Pulmonary artery endothelial cell (primary cell): ENCODE measurements around the gene SLC27A2. TPM values are rescaled to one million over a fixed set of nuclear protein-coding genes. Genes with fewer than 3 reads are reported as not detected.
"Not testable (repeated sequence)": the region's sequence is repeated elsewhere in the genome, so short reads cannot be mapped to it uniquely, and the experiment has no call there.

Source experiments
- DNase-seq: peaks from one replicate; pipeline ENCODE4 v3.0.0-alpha.2; 2011; ENCODE audit warnings: low read depth, low spot score
- total RNA-seq: library from RNA; depleted of rRNA; stranded (reverse); fragments of >200 nt; gene quantifications from 2 replicates; pipeline ENCODE4 v1.2.3, GENCODE V29; 2014

SLC27A2 gene
- total RNA-seq, 1 donor from 2014 or later = not detected

GRCh38 chr15:50163719-50164410 is 18.1 kb upstream of the SLC27A2 start:
- DNase-seq = no peak

- DNase-seq = no peak
Observed at GRCh38 chr15:50164458-50164857, 17.5 kb upstream of the SLC27A2 start.

GRCh38 chr15:50166216-50166615 is 15.8 kb upstream of the SLC27A2 start:
- DNase-seq = no peak

- no peak for DNase-seq
Observed at GRCh38 chr15:50167110-50167509, 14.9 kb upstream of the SLC27A2 start.

GRCh38 chr15:50168379-50168778 is 13.6 kb upstream of the SLC27A2 start:
- no peak for DNase-seq

GRCh38 chr15:50168783-50169411 is 13.1 kb upstream of the SLC27A2 start:
- no peak for DNase-seq

GRCh38 chr15:50172360-50172895 is 9.6 kb upstream of the SLC27A2 start:
- DNase-seq = not testable (repeated sequence)

GRCh38 chr15:50176869-50177268 is 5.1 kb upstream of the SLC27A2 start:
- DNase-seq = no peak

GRCh38 chr15:50180091-50180490 is 1.9 kb upstream of the SLC27A2 start:
- no peak for DNase-seq

- no peak for DNase-seq
Observed at GRCh38 chr15:50180582-50180981, 1.4 kb upstream of the SLC27A2 start.

- DNase-seq = no peak
Observed at GRCh38 chr15:50181201-50181968, 611 bp upstream of the SLC27A2 start.

GRCh38 chr15:50182219-50183013 is 420 bp downstream of the SLC27A2 start:
- no peak for DNase-seq

- no peak for DNase-seq
Observed at GRCh38 chr15:50183112-50183794, 1.3 kb downstream of the SLC27A2 start.

GRCh38 chr15:50184863-50185504 is 3.0 kb downstream of the SLC27A2 start:
- DNase-seq = no peak

- no peak for DNase-seq
Observed at GRCh38 chr15:50186090-50186489, 4.1 kb downstream of the SLC27A2 start.

GRCh38 chr15:50186752-50187151 is 4.8 kb downstream of the SLC27A2 start:
- no peak for DNase-seq

- no peak for DNase-seq
Observed at GRCh38 chr15:50187525-50187924, 5.5 kb downstream of the SLC27A2 start.

GRCh38 chr15:50187997-50188396 is 6.0 kb downstream of the SLC27A2 start:
- DNase-seq = no peak

GRCh38 chr15:50188793-50189192 is 6.8 kb downstream of the SLC27A2 start:
- not testable (repeated sequence) for DNase-seq

- DNase-seq = no peak
Observed at GRCh38 chr15:50189633-50190032, 7.6 kb downstream of the SLC27A2 start.
